ENCODE results near the gene TM4SF18.

DNA sequence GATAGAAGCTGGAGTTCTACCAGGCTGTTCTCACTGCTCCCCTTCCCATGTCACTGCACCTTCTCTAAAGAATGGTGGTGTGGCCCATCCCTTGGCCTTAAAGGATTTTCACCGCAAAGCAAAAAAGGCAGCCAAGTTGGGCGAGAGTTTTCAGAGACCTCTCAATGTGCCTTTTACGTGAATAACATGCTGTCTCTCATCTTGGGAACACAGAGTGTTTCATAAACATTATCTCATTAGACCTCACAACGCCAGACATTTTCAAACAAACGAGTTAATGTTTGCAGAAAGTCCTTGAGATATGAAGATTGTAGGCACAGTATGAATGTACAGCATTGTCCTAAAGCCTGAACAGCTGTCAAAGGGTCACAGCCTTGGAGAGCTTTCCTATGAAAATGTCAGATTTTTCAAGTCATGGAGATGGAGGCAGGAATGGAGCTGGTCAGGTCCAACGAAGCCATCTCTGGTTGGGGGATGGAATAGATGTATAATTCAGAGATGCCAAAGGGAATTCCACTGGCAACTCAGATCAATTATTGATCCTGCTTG, 22.7 kb upstream of the TM4SF18 start:
- TF ChIP-seq, protein P1, sequence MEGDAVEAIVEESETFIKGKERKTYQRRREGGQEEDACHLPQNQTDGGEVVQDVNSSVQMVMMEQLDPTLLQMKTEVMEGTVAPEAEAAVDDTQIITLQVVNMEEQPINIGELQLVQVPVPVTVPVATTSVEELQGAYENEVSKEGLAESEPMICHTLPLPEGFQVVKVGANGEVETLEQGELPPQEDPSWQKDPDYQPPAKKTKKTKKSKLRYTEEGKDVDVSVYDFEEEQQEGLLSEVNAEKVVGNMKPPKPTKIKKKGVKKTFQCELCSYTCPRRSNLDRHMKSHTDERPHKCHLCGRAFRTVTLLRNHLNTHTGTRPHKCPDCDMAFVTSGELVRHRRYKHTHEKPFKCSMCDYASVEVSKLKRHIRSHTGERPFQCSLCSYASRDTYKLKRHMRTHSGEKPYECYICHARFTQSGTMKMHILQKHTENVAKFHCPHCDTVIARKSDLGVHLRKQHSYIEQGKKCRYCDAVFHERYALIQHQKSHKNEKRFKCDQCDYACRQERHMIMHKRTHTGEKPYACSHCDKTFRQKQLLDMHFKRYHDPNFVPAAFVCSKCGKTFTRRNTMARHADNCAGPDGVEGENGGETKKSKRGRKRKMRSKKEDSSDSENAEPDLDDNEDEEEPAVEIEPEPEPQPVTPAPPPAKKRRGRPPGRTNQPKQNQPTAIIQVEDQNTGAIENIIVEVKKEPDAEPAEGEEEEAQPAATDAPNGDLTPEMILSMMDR (conservative IDR thresholded peaks at IDR 0.05) = no peak
- TF ChIP-seq EZH2 (IDR thresholded peaks at IDR 0.05; ENCODE audit: low read depth) = no peak

Measured in PC-9 (cell line).